A673 (cell line): ENCODE results near the gene SLC35E4. TPM values are rescaled to one million over a fixed set of nuclear protein-coding genes. Genes with fewer than 3 reads are reported as not detected.
A peak's percentile ranks its signal among the peaks of the same experiment; 100 is the strongest.

ENCODE experiments used
- BruUV-seq: library from RNA; stranded (reverse); fragments of 400-500 nt; replicated peaks from 2 replicates; lab custom pipeline; 2021; lab: Mats Ljungman, UMichigan
- CTCF ChIA-PET: fragments of 300-600 bp; sonication (Branson Sonifier 250); formaldehyde crosslinking; loops from one replicate; lab custom pipeline; 2022; ENCODE audit warnings: antibody characterized with exemption; lab: Charles Lee
- POLR2A ChIA-PET: fragments of 300-600 bp; sonication (Branson Sonifier 250); formaldehyde crosslinking; loops from one replicate; lab custom pipeline; 2022; ENCODE audit warnings: antibody characterized with exemption; ENCODE audit not compliant: low non-redundant PET; lab: Charles Lee
- DNase-seq: peaks from one replicate; pipeline ENCODE4 v3.0.0-alpha.2; 2015; ENCODE audit warnings: low spot score
- H3K27ac ChIP-seq: fragments of 200-600 bp; sonication (generic); 2 replicates; pipeline ENCODE4 v1.5.1; 2016; ENCODE audit warnings: mixed run types, low read depth, mild to moderate bottlenecking, mixed read lengths, antibody characterized with exemption, low read length; ENCODE audit not compliant: poor library complexity, severe bottlenecking
- H3K27me3 ChIP-seq: fragments of 200-600 bp; sonication (generic); replicated peaks from 2 replicates; pipeline ENCODE4 v1.6.1; 2017; ENCODE audit warnings: mixed run types, low read depth, mild to moderate bottlenecking, mixed read lengths, antibody characterized with exemption, low read length; ENCODE audit not compliant: insufficient read depth, poor library complexity
- H3K36me3 ChIP-seq: fragments of 200-600 bp; sonication (generic); 2 replicates; pipeline ENCODE4 v1.6.1; 2016; ENCODE audit warnings: mixed run types, mild to moderate bottlenecking, mixed read lengths, antibody characterized with exemption, low read length; ENCODE audit not compliant: insufficient read depth, poor library complexity, severe bottlenecking
- H3K4me1 ChIP-seq: fragments of 200-600 bp; sonication (generic); 2 replicates; pipeline ENCODE4 v1.6.1; 2017; ENCODE audit warnings: mixed run types, mild to moderate bottlenecking, mixed read lengths, antibody characterized with exemption, low read length; ENCODE audit not compliant: insufficient read depth, poor library complexity, severe bottlenecking
- H3K4me3 ChIP-seq: fragments of 200-600 bp; sonication (generic); 2 replicates; pipeline ENCODE4 v1.5.1; 2016; ENCODE audit warnings: low read depth, mixed run types, mild to moderate bottlenecking, mixed read lengths, low read length; ENCODE audit not compliant: poor library complexity, severe bottlenecking
- H3K9me3 ChIP-seq: fragments of 200-600 bp; sonication (generic); 2 replicates; pipeline ENCODE4 v1.6.1; 2016; ENCODE audit warnings: mixed run types, low read depth, mild to moderate bottlenecking, mixed read lengths, antibody characterized with exemption, low read length; ENCODE audit not compliant: poor library complexity, severe bottlenecking
- EZH2 ChIP-seq: fragments of 200-600 bp; sonication (generic); IDR thresholded peaks from 2 replicates; pipeline ENCODE4 v1.6.1; 2017; ENCODE audit warnings: borderline replicate concordance, low read depth, mild to moderate bottlenecking, mixed read lengths, antibody characterized with exemption, low read length; ENCODE audit not compliant: poor library complexity, severe bottlenecking
- intact Hi-C: fragments of 100-400 bp; cut with micrococcal nuclease; formaldehyde crosslinking; loops from one replicate; pipeline ENCODE4 v1.10.0; 2022; ENCODE audit not compliant: unreplicated experiment
- total RNA-seq: library from RNA; stranded (reverse); gene quantifications from 2 replicates; pipeline ENCODE4 v1.2.3, GENCODE V29; 2021
- TF ChIP-seq, protein P1 (sequence below): fragments of 300-800, 200-600 bp; sonication (generic); conservative IDR thresholded peaks from 2 replicates; pipeline ENCODE4 v1.5.1; 2017; ENCODE audit warnings: low read depth, mild to moderate bottlenecking, antibody characterized with exemption, low read length, moderate library complexity, mixed read lengths

The SLC35E4 gene
- total RNA-seq, 1 experiment from 2014 or later = 2.4 TPM

DNA sequence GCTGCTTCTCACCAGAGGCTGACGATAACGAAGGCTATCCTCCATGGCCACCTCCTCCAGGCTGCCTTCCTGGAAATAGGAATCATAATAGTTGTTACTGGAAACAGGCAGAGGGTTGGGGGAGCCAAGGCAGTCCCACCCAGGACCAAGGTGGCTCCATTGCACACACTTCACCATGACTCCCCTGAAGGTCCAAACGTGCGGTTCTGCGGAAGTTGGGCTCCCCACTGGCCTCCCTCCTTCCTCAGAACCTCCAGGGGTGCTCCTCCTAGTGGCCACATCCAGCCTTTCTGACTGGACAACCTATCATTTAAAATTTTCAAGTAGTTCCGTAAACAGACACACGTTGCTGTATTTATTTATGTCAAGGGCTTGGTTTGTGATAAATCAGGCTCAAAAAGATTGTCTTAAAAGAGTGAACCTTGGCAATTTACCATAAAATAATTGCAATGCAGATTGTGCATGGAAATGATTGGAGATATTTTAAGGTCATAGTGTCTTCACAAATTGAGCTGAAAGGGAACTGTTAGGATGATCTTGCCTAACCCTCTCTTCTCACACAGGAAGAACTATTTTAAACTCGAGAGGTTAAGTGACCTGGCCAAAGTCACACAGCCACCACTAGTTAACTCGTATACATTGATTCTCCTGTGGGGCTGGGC is 30.0 kb upstream of the SLC35E4 start:
- no peak overlapping the region for H3K27ac ChIP-seq
- no TSS peak for BruUV-seq
- intact Hi-C loops = loop anchor here (10.0 kb wide), 2 partner anchors 161 to 321 kb away; partner anchors contain the start of gene CASTOR1

DNA sequence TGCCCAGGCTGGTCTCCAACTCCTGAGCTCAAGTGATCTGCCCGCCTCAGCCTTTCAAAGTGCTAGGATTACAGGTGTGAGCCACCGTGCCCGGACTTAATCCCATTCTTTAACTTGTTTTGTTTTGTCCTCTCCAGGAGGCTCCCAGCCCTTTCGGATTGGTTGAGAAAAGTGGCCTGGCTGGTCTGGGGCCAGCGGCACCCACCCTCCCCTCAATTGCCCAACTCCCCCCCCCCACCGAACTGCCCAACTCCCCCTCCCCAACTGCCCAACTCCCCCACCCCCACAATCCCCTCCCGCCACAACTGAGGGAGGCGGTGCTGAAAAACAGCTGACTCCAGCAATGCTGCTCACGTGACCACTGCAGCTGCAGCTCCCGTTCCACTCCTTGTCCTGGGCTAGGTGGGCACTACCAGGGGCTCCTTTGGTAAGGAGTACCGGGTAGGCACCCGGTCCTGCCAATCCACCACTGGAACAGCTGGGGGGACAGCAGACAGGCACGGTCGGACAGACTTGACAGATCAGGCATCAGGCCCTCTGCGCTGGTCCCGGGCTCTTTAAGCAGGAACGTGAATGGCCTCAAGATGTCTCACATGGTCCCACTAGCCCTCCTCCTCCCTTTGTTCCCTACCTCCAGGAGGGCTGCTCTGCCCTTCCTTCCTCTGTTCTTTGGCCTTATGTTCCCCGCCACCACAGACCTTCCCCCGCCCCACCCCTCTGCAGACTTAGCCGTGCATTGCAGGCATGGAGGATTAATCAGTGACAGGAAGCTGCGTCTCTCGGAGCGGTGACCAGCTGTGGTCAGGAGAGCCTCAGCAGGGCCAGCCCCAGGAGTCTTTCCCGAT is 28.9 kb upstream of the SLC35E4 start, which contains the start of gene TCN2:
TSS of gene TCN2 (plus strand) at position 720 of the 845 bp plus-strand sequence. CDS start 158 bp downstream, outside the sequence.
- CTCF ChIA-PET = interaction anchor here (0.6 to 1.0 kb wide), 10 partner anchors 17 to 1266 kb away, joined by 3 to 13 read pairs (median 4); partner anchors contain the start of gene SLC35E4
- peak within 1 kb of the TSS; percentile 57 for H3K4me3 ChIP-seq
- H3K27me3 ChIP-seq = no peaks in the 10 kb centered on the region
- peak within 1 kb of the TSS; percentile 56 for H3K27ac ChIP-seq
- no peaks in the 10 kb centered on the region for H3K36me3 ChIP-seq
- DNase-seq = peak; percentile 67
- intact Hi-C loops = loop anchor here (10.0 kb wide), 2 partner anchors 162 to 322 kb away; partner anchors contain the start of gene CASTOR1
- H3K9me3 ChIP-seq = no peaks in the 10 kb centered on the region
- peaks cover 18% of the 10 kb centered on the region for H3K4me1 ChIP-seq
- BruUV-seq = no TSS peak
- no peak for TF ChIP-seq EZH2
- TF ChIP-seq, protein P1, sequence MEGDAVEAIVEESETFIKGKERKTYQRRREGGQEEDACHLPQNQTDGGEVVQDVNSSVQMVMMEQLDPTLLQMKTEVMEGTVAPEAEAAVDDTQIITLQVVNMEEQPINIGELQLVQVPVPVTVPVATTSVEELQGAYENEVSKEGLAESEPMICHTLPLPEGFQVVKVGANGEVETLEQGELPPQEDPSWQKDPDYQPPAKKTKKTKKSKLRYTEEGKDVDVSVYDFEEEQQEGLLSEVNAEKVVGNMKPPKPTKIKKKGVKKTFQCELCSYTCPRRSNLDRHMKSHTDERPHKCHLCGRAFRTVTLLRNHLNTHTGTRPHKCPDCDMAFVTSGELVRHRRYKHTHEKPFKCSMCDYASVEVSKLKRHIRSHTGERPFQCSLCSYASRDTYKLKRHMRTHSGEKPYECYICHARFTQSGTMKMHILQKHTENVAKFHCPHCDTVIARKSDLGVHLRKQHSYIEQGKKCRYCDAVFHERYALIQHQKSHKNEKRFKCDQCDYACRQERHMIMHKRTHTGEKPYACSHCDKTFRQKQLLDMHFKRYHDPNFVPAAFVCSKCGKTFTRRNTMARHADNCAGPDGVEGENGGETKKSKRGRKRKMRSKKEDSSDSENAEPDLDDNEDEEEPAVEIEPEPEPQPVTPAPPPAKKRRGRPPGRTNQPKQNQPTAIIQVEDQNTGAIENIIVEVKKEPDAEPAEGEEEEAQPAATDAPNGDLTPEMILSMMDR = no peak
- POLR2A ChIA-PET = interaction anchor here (0.6 kb wide), 1 partner anchor 339 kb away, joined by 5 read pairs; no protein-coding TSS in a partner anchor

More for the DNA sequence above, 30.0 kb upstream of the SLC35E4 start:
- no peaks in the 10 kb centered on the region for H3K36me3 ChIP-seq
- ChIA-PET POLR2A (no interaction called here), CTCF (interaction anchor here (0.6 to 1.0 kb wide), 2 partner anchors 30 to 157 kb away, joined by 3 to 4 read pairs; partner anchors contain the start of gene SLC35E4)
- peaks cover 18% of the 10 kb centered on the region for H3K4me1 ChIP-seq
- peak overlapping the region; percentile 57 for H3K4me3 ChIP-seq
- TF ChIP-seq EZH2 = no peak
- TF ChIP-seq, protein P1 = peak; percentile 86
- H3K9me3 ChIP-seq = no peaks in the 10 kb centered on the region
- DNase-seq = peak; percentile 67
- no peaks in the 10 kb centered on the region for H3K27me3 ChIP-seq

DNA sequence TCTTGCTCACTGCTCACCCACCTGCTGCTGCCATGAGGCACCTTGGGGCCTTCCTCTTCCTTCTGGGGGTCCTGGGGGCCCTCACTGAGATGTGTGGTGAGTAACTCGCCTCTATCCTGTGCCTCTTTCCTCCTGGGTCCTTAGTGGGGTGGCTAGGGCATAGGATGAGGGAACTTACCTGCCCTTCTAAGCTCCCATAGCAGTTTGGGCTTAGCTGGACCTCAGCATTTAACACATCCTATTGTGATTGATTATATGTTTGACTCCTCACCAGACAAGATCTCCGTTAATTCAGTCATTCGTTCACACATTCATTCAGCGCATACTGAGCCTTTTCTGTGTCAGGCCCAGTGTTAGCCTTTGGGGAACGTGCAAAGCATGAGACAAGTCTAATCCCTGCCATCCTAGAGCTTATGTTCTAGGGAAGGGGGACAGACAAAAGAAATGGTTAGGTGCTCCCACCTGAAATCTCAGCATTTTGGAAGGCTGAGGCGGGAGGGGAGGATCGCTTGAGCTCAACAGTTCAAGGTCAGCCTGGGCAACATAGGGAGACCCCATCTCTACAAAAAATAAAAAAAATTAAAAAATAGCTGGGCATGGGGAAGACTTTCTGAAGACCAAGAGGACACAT is 28.2 kb upstream of the SLC35E4 start:
- Histone ChIP-seq H3K27ac (peak overlapping the region; percentile 56), H3K4me3 (peak overlapping the region; percentile 57), H3K36me3 (no peaks in the 10 kb centered on the region), H3K4me1 (peaks cover 18% of the 10 kb centered on the region), H3K27me3 (no peaks in the 10 kb centered on the region), H3K9me3 (no peaks in the 10 kb centered on the region)
- intact Hi-C loops = loop anchor here (10.0 kb wide), 2 partner anchors 163 to 323 kb away; partner anchors contain the start of gene CASTOR1
- POLR2A ChIA-PET = interaction anchor here (0.6 kb wide), 1 partner anchor 338 kb away, joined by 5 read pairs; no protein-coding TSS in a partner anchor
- no peak for DNase-seq
- CTCF ChIA-PET = interaction anchor here (0.6 to 0.7 kb wide), 6 partner anchors 27 to 1267 kb away, joined by 3 to 13 read pairs (median 4); no protein-coding TSS in a partner anchor
- TF ChIP-seq, protein P1 = no peak
- TF ChIP-seq EZH2 = no peak
- BruUV-seq = no TSS peak
